Central memory CD4-positive, alpha-beta T cell (primary cell): ENCODE results near the gene SENP8.
"Not testable (repeated sequence)": the region's sequence is repeated elsewhere in the genome, so short reads cannot be mapped to it uniquely, and the experiment has no call there.

Experiments used
- DNase-seq: peaks from one replicate; pipeline ENCODE4 v3.0.0; 2022

Gene SENP8

DNA sequence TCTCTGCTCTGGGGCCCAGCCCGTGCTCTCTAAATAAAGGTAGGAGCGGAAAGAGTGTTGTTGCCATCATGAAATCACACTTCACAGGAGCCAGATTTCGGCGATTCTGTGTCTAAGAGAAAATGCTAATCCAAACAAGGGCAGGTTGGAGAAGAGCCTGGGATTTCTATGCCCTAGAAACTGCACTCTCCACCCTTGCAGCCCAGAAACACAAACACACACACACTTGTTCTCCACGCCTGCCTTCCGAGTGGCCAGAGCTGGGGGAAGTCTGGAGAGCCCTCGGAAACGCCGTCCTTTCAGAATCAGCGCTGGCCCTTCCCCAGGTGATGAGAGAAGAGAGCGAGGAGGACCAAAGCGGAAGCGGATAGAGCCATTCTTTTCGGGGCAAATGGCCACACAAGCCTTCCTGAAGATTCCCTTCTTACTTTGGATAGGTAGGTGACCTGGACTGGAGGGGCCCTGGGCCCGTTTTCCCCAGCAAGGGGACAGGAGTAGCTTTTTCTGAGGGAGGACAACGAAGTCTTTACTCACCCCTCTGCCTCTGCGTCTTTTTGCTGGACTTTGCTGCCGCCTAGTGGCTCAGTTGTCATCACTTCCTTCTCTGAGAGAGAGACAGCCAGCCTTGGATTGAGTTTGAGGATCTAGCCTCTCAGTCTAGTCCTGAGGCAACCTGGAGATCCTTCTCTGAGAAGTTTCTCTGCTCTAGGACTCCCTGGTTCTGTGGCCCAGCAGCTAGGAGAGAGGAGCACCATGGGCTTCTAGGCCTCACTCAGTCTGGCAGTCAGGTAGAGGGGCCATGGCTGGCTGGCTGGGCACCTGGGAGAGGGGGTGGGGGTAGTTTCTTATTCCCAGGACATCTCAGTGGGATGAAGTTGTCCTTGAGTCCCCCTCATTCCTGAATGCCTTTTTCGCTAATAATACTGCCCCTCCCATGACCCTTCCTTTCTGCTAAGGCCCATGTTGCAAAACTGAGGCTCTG lies 37.7 kb downstream of the SENP8 start:
- peak; percentile 59 for DNase-seq

DNA sequence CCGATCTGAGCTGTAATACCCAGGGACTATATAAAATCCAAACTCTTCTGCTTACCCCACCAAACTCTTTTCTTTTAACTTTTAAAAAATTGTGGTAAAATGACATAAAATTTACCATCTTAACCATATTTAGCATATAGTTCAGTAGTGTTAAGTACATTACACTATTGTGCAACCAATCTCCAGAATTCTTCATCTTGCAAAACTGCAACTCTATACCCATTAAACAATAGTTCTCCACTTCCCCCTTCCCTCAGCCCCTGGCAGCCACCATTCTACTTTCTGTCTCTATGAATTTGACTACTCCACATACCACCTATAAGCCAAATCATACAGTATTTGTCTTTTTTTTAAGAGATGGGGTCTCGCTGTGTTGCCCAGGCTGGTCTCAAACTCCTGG lies 38.7 kb downstream of the SENP8 start:
- DNase-seq: no peak

DNA sequence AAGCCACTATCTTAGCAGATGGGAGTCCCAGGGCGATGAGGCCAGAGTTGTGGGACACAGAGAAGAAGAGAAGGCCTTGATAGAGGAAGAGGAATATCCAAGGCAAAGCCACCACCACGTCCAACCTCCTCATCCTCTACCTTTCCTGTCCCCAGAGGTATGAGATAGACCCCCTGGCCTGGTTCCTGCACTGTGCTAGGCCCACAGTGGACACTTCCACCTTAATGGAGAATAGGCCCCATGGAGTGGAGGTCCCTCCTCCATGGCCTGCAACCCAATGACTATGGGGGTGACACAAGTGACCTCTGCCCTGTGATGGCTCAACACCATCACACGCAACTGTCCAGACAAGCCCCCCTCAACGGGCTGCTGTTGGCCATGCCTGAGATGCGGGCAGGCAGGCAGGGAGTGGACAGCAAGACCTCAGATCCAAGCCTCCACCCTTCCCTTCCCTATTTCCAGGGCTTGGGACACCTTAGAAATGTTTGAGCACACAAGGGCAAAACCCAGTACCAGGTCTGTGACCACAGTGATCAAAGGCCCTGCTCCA lies 42.6 kb downstream of the SENP8 start:
- no peak for DNase-seq

GRCh38 chr15:72161361-72162132 lies 43.3 kb downstream of the SENP8 start:
- no peak for DNase-seq

DNA sequence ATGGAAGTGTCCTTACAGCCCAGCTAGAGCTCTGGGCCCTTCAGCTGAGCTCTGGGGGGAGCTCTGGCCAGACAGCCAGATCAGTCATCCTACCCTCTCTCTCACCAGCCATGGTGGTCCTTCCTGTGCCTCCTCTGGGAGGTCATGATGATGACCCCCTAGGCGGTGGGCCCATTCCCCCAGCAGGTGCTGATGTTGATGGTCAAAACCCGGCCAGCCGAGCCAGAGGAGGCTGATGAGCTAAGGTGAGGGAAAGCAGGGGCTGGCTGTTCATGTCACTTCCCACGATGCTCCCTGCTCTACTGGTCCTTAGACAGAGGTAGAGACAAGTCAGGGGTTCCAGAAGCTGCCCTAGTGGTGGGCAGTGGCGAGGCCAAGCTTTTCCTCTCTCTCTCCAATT lies 44.4 kb downstream of the SENP8 start:
- DNase-seq: no peak

GRCh38 chr15:72163719-72164118 lies 45.5 kb downstream of the SENP8 start:
- DNase-seq: no peak

DNA sequence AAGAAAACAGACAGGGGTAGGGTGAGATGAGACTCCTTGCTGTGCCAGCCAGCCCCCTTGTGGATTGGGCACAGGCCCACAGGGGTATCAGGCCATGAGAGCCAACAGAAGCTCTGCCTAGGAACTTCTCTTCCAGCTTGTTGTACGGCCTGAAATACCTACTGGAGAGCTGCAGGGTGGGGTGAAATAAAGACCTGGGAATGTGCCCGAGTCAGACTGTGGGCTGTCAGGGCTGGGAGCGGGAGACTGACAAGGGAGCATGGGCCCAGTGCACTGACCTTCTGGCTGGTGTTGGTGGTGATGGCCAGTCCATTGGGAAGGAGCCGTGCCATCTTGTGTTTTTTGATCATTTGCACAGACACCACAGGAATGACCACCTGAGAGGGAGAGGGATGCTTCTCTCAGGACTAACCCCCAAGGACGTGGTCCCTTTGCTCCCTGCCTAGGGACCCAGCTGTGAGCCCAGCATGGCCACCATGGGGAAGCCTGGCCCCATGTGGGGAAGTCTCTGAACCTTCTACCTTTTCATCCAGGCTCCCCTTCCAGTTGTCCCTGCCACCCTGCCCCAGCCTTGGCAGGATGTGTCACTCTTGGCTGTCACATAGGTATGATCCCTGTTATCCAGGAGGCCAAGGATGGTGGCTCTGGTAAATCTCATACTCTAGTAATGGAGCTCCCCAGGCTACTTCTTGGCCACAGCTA lies 48.7 kb downstream of the SENP8 start:
- DNase-seq: no peak

GRCh38 chr15:72167445-72167844 lies 49.2 kb downstream of the SENP8 start:
- no peak for DNase-seq

DNA sequence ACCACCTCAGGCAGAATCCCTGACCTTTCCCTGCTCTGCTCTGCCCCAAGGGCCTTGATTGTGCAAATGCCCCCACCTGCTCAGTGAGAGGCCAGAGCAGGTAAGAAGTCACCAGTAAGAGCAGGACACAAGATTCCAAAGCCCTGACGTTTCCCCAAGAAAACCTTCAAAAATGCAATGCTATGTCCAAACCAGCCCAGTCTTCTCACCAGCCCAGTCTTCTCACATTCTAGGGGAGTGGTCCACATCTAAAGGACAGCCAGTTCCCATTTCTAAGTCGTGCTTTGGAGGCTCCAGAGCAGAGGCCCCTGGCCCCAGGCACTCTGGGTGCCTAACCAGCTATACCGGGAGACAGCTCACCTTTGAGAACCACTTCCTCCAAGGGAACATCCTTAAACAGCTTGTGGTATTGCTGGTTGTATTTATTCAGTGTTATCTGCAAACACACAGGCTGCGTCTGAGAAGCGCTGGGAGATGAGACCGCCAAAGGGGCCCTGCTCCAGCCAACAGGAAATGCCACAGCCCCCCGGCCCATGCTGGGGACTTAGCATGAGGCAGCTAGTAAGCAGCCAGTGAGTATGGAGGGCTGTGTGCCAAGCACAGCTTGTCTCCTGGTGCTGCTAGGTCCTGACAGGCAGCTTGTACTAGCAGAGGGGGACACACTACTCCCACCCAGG lies 50.1 kb downstream of the SENP8 start:
- DNase-seq: no peak

GRCh38 chr15:72168808-72169190 lies 50.6 kb downstream of the SENP8 start:
- DNase-seq: no peak

- DNase-seq: no peak
Observed at GRCh38 chr15:72169236-72169920, 51.2 kb downstream of the SENP8 start.

DNA sequence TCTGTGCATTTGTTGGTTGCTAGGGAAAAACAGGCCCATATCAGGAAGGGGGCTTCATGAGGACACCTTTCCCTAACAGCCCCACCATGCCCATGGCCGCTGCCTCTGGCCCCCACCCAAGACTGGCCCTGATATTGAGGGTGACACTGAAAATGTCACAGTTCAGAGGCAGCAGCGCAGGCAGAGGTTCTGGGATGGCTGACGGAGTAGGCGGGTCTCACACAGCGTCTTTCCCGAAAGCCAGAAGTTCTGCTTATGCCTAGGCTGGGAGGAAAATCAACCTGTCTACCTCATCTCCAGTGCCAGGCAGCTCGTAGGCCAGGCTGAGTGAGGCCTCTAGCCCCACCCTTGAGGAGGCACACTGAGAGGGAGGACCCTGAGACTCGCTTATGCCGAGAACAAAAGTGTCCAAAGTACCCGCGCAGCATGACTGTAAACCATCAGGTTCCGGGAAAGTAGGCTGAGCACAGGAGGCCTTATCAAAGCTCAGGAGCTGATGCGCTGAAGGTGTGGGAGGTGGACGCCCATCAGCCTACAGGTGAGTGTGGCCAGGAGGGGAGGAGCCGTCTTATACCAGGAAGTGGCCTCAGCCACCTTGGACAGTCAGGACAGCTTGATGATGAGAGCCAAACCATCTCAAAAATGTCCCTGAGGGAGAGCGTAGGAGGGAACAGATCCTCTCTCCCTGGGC lies 51.9 kb downstream of the SENP8 start:
- DNase-seq: no peak

DNA sequence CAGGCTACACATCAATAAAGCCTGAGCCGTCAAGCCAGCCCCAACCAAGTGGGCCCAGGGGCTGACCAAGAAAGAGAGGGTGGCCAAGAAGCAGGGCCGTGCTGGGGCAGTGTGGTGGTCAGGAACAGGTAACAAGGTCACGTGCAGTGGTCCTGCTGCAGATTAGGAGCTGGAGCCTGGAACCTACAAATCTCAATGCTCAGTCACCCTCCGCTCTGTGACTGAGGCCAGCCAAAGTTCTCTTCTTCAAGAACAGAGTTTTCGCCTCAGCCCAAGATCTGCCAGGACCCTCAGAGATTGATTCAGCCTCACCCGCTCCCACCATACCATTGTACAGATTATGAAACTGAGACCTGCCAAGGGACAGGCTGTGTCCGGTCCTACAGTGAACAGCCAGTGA lies 52.5 kb downstream of the SENP8 start:
- DNase-seq: no peak

DNA sequence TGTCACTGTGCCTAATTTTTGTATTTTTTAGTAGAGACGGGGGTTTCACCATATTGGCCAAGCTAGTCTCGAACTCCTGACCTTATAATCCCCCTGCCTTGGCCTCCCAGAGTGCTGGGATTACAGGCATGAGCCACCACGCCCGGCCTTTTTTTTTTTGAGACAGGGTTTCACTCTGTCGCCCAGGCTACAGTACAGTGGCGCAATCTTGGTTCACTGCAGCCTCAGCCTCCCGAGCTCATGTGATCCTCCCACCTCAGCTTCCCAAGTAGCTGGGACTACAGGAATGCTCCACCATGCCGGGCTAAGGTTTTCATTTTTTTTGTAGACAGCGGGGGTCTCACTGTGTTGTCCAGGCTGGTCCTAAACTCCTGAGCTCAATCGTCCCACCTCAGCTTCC lies 53.8 kb downstream of the SENP8 start:
- DNase-seq: not testable (repeated sequence)

DNA sequence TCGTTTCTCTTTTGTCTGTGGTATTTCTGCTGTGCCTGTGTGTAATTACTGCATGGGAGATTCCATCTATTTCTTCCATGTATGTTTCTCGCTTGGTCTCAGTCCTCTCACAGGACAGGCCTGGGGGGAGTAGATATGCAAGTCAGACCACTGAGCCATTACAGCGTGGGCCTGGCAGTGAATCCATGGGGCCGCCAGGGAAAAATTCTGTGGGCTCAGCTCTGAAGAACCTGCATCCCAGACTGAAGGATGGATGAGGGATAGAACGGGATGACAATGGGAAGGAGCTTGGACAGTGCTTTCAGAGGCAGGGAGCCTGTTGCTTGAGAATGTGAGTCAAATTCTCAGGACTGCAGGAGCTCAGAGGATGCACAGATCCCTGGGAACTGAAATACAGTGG lies 54.6 kb downstream of the SENP8 start:
- no peak for DNase-seq

DNA sequence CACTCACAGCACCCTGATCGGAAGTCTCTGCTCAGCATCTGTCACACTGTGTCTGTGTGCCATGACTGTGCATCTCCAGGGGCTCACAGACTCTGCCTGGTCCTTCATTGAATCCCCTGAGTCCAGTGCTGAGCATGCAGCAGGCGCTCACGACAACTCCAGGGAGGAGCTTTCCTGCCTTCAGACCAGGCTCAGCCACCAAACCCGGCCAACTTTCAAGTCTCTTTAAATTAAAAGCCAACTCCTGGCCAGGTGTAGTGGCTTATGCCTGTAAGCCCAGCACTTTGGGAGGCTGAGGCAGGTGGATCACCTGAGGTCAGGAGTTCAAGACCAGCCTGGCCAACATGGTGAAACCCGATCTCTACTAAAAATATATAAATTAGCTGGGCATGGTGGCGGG lies 55.2 kb downstream of the SENP8 start:
- no peak for DNase-seq

DNA sequence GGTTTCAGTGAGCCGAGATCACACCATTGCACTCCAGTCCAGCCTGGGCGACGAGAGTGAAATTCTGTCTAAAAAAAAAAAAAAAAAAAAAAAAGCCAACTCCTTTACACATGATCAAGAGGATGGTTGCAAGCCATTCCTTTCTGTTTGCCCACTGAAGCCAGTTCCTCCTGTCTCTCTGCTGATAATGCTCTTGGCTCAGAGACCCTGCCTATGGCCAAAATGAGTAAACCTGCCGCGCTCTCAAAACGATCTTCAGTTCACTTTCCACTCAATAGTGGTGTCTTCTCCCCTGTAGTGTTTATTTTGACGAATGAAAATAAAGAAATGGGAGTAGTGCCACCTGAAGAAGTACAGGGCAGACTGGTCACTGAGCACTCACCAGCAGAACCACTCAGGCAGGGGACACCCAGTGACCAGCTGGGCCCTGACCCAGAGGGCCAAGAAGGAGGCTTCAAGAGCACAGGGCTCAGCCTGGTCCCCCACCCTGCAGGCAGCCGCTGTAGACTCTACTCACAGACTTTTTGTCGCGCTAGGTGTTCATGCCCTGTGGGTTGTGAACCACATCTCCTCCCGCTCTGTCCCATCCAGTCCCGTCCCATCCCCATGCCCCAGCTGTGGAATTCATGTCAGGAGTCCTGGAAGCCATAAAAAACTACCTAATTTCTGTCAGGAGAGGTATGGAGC lies 55.8 kb downstream of the SENP8 start:
- DNase-seq: no peak

GRCh38 chr15:72174551-72175165 lies 56.5 kb downstream of the SENP8 start:
- no peak for DNase-seq

- no peak for DNase-seq
Observed at GRCh38 chr15:72175186-72176044, 57.2 kb downstream of the SENP8 start.
